HepG2 (cell line): Measurements from ENCODE around the gene TNS1.

Experiments
- EP300 ChIP-seq, 3 experiments: sonication (generic) in 1 of 3; formaldehyde crosslinking in 1 of 3; IDR thresholded peaks; 2 replicates each; pipeline versions ENCODE4 v1.5.1 to v1.6.1; 2011 to 2020; ENCODE audit warnings: low read depth in 2 of 3, low read length in 2 of 3, borderline replicate concordance in 1 of 3, improper control_type of control experiment in 1 of 3, mild to moderate bottlenecking in 1 of 3, missing genetic modification reagents in 1 of 3, moderate library complexity in 1 of 3
- EZH2 ChIP-seq: conservative IDR thresholded peaks from 2 replicates; pipeline ENCODE4 v1.6.1; 2012; ENCODE audit warnings: mild to moderate bottlenecking, low read depth, low read length, moderate library complexity
- HNRNPK ChIP-seq: fragments of 200-400 bp; formaldehyde crosslinking; IDR thresholded peaks from 2 replicates; pipeline ENCODE4 v1.6.1; 2018; ENCODE audit warnings: low read length, low read depth, moderate library complexity, mild to moderate bottlenecking; ENCODE audit not compliant: poor library complexity, severe bottlenecking
- NR3C1 ChIP-seq: sonication (generic); formaldehyde crosslinking; IDR thresholded peaks from 2 replicates; pipeline ENCODE4 v1.4.0; 2020; ENCODE audit warnings: missing genetic modification reagents
- RXRB ChIP-seq: IDR thresholded peaks from 2 replicates; pipeline ENCODE4 v1.6.1; 2016; ENCODE audit warnings: borderline replicate concordance, missing genetic modification reagents, missing compliant biosample characterization
- TF ChIP-seq, protein P1 (sequence below): sonication (generic); formaldehyde crosslinking; IDR thresholded peaks from 2 replicates; pipeline ENCODE4 v1.5.0; 2020; ENCODE audit warnings: mild to moderate bottlenecking, missing genetic modification reagents, moderate library complexity
- TF ChIP-seq, protein P2 (sequence below): sonication (generic); formaldehyde crosslinking; IDR thresholded peaks from 2 replicates; pipeline ENCODE4 v1.4.0; 2020; ENCODE audit warnings: missing genetic modification reagents, borderline replicate concordance

DNA sequence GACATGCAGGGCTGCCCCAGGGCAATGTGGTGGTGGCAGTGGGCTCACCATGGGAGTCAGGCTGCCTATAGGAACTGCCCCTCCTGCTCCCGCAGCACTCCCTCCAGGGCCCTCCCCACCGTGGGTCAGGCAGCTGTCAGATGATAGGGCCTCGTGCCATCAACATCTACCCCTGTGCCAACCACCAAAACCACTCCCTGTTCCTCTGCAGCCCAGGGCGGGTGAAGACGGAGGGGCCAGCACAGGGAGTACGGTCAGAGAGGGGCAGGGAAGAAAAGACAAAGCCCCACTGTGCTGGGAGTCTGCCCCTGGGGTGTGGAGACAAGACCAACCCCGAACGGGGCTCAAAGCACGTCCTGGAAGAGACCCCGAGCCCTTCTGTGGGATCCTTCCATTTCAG lies 97.4 kb downstream of the TNS1 start:
- TF ChIP-seq, protein P1, sequence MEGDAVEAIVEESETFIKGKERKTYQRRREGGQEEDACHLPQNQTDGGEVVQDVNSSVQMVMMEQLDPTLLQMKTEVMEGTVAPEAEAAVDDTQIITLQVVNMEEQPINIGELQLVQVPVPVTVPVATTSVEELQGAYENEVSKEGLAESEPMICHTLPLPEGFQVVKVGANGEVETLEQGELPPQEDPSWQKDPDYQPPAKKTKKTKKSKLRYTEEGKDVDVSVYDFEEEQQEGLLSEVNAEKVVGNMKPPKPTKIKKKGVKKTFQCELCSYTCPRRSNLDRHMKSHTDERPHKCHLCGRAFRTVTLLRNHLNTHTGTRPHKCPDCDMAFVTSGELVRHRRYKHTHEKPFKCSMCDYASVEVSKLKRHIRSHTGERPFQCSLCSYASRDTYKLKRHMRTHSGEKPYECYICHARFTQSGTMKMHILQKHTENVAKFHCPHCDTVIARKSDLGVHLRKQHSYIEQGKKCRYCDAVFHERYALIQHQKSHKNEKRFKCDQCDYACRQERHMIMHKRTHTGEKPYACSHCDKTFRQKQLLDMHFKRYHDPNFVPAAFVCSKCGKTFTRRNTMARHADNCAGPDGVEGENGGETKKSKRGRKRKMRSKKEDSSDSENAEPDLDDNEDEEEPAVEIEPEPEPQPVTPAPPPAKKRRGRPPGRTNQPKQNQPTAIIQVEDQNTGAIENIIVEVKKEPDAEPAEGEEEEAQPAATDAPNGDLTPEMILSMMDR (CRISPR knock-in tag), result no peak
- TF ChIP-seq EP300 (IDR thresholded peaks at IDR 0.05; ENCODE audit: low read depth in 2 of 2, low read length in 2 of 2) (no peak), EP300 (CRISPR knock-in tag; IDR thresholded peaks at IDR 0.05; ENCODE audit: borderline replicate concordance) (no peak), HNRNPK (no peak), NR3C1 (CRISPR knock-in tag) (no peak), RXRB (CRISPR knock-in tag) (no peak), EZH2 (no peak)
- TF ChIP-seq, protein P2, sequence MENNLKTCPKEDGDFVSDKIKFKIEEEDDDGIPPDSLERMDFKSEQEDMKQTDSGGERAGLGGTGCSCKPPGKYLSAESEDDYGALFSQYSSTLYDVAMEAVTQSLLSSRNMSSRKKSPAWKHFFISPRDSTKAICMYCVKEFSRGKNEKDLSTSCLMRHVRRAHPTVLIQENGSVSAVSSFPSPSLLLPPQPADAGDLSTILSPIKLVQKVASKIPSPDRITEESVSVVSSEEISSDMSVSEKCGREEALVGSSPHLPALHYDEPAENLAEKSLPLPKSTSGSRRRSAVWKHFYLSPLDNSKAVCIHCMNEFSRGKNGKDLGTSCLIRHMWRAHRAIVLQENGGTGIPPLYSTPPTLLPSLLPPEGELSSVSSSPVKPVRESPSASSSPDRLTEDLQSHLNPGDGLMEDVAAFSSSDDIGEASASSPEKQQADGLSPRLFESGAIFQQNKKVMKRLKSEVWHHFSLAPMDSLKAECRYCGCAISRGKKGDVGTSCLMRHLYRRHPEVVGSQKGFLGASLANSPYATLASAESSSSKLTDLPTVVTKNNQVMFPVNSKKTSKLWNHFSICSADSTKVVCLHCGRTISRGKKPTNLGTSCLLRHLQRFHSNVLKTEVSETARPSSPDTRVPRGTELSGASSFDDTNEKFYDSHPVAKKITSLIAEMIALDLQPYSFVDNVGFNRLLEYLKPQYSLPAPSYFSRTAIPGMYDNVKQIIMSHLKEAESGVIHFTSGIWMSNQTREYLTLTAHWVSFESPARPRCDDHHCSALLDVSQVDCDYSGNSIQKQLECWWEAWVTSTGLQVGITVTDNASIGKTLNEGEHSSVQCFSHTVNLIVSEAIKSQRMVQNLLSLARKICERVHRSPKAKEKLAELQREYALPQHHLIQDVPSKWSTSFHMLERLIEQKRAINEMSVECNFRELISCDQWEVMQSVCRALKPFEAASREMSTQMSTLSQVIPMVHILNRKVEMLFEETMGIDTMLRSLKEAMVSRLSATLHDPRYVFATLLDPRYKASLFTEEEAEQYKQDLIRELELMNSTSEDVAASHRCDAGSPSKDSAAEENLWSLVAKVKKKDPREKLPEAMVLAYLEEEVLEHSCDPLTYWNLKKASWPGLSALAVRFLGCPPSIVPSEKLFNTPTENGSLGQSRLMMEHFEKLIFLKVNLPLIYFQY (CRISPR knock-in tag), result no peak
